HepG2 (cell line): Measurements from ENCODE around the gene LSM14B. TPM values are rescaled to one million over a fixed set of nuclear protein-coding genes. Genes with fewer than 3 reads are reported as not detected.

Source experiments
- GABPA ChIP-seq, 2 experiments: IDR thresholded peaks; 2 replicates each; pipeline ENCODE4 v1.6.1; 2011 to 2016; ENCODE audit warnings: low read depth in 2 of 2, low read length in 1 of 2, missing biosample characterization in 1 of 2, missing genetic modification characterization in 1 of 2
- ISL2 ChIP-seq: sonication (generic); formaldehyde crosslinking; IDR thresholded peaks from 2 replicates; pipeline ENCODE4 v1.5.0; 2020; ENCODE audit warnings: missing genetic modification reagents
- JUN ChIP-seq: sonication (generic); formaldehyde crosslinking; IDR thresholded peaks from 2 replicates; pipeline ENCODE4 v1.4.0; 2020; ENCODE audit warnings: mild to moderate bottlenecking, missing genetic modification reagents
- KAT8 ChIP-seq: IDR thresholded peaks from 2 replicates; pipeline ENCODE4 v1.6.1; 2016; ENCODE audit warnings: missing genetic modification reagents, missing compliant biosample characterization
- MEIS1 ChIP-seq: sonication (generic); formaldehyde crosslinking; IDR thresholded peaks from 2 replicates; pipeline ENCODE4 v1.9.0; 2021; ENCODE audit warnings: mild to moderate bottlenecking, missing genetic modification reagents, moderate library complexity, borderline replicate concordance
- PHF8 ChIP-seq: sonication (generic); formaldehyde crosslinking; IDR thresholded peaks from 2 replicates; pipeline ENCODE4 v1.5.0; 2020; ENCODE audit warnings: missing genetic modification reagents
- SP5 ChIP-seq: IDR thresholded peaks from 2 replicates; pipeline ENCODE4 v1.6.1; 2016; ENCODE audit warnings: low read depth, borderline replicate concordance
- ZNF263 ChIP-seq: sonication (generic); formaldehyde crosslinking; IDR thresholded peaks from 2 replicates; pipeline ENCODE4 v1.4.0; 2020; ENCODE audit warnings: missing genetic modification reagents
- ZNF331 ChIP-seq: sonication (generic); formaldehyde crosslinking; IDR thresholded peaks from 2 replicates; pipeline ENCODE4 v1.4.0; 2020; ENCODE audit warnings: missing genetic modification reagents
- ZNF382 ChIP-seq: sonication (generic); formaldehyde crosslinking; IDR thresholded peaks from 2 replicates; pipeline ENCODE4 v1.5.0; 2020; ENCODE audit warnings: missing genetic modification reagents, mild to moderate bottlenecking, borderline replicate concordance
- ZNF484 ChIP-seq: sonication (generic); formaldehyde crosslinking; IDR thresholded peaks from 2 replicates; pipeline ENCODE4 v1.5.1; 2020; ENCODE audit warnings: mild to moderate bottlenecking, low read depth, missing genetic modification reagents, borderline replicate concordance
- ZNF724P ChIP-seq: sonication (generic); formaldehyde crosslinking; IDR thresholded peaks from 2 replicates; pipeline ENCODE4 v1.8.0; 2022; ENCODE audit warnings: missing genetic modification reagents, borderline replicate concordance
- ZNF788 ChIP-seq: sonication (generic); formaldehyde crosslinking; IDR thresholded peaks from 2 replicates; pipeline ENCODE4 v1.5.0; 2020; ENCODE audit warnings: mild to moderate bottlenecking, missing genetic modification reagents, borderline replicate concordance
- ZNF83 ChIP-seq: sonication (generic); formaldehyde crosslinking; IDR thresholded peaks from 2 replicates; pipeline ENCODE4 v1.4.0; 2020; ENCODE audit warnings: missing genetic modification reagents, mild to moderate bottlenecking, borderline replicate concordance
- ZSCAN31 ChIP-seq: sonication (generic); formaldehyde crosslinking; IDR thresholded peaks from 2 replicates; pipeline ENCODE4 v1.5.0; 2020; ENCODE audit warnings: low read depth, mild to moderate bottlenecking, missing genetic modification reagents
- polyA plus RNA-seq, 8 experiments: library from polyadenylated mRNA; depleted of rRNA in 3 of 8; stranded (reverse) in 7 of 8; unstranded in 1 of 8; fragments of >200 nt; fragmentation: Illumina TruSeq in 4 of 8; extraction: Trizol in 4 of 8; gene quantifications; 2 replicates each; pipeline versions ENCODE4 v1.2.1 to v1.2.3, GENCODE V29; 2011 to 2016; ENCODE audit warnings: low read depth in 4 of 8, missing spikeins in 1 of 8, mixed read lengths in 1 of 8; ENCODE audit not compliant: insufficient read depth in 1 of 8
- total RNA-seq, 5 experiments: library from RNA; depleted of rRNA; stranded (reverse); fragments of >200 nt; fragmentation: Illumina TruSeq; extraction: Trizol; gene quantifications; 2 replicates each; pipeline ENCODE4 v1.2.3, GENCODE V29; 2016; ENCODE audit warnings: low read depth in 1 of 5
- TF ChIP-seq, protein P1 (sequence below): sonication (generic); formaldehyde crosslinking; IDR thresholded peaks from 2 replicates; pipeline ENCODE4 v1.4.0; 2020; ENCODE audit warnings: low read depth, mild to moderate bottlenecking, missing genetic modification reagents
- TF ChIP-seq, protein P2 (sequence below): sonication (generic); formaldehyde crosslinking; IDR thresholded peaks from 2 replicates; pipeline ENCODE4 v1.4.0; 2020; ENCODE audit warnings: missing genetic modification reagents
- TF ChIP-seq, protein P3 (sequence below): sonication (generic); formaldehyde crosslinking; IDR thresholded peaks from 2 replicates; pipeline ENCODE4 v1.4.0; 2020; ENCODE audit warnings: missing genetic modification reagents
- TF ChIP-seq, protein P4 (sequence below): sonication (generic); formaldehyde crosslinking; IDR thresholded peaks from 2 replicates; pipeline ENCODE4 v1.4.0; 2020; ENCODE audit warnings: mild to moderate bottlenecking, missing genetic modification reagents

Gene LSM14B
- total and polyA plus RNA-seq, 2 of the 13 experiments (the other 11 are each of a cell fraction or from before 2014, with no cell fraction given), result 43.3 to 79.2 TPM

DNA sequence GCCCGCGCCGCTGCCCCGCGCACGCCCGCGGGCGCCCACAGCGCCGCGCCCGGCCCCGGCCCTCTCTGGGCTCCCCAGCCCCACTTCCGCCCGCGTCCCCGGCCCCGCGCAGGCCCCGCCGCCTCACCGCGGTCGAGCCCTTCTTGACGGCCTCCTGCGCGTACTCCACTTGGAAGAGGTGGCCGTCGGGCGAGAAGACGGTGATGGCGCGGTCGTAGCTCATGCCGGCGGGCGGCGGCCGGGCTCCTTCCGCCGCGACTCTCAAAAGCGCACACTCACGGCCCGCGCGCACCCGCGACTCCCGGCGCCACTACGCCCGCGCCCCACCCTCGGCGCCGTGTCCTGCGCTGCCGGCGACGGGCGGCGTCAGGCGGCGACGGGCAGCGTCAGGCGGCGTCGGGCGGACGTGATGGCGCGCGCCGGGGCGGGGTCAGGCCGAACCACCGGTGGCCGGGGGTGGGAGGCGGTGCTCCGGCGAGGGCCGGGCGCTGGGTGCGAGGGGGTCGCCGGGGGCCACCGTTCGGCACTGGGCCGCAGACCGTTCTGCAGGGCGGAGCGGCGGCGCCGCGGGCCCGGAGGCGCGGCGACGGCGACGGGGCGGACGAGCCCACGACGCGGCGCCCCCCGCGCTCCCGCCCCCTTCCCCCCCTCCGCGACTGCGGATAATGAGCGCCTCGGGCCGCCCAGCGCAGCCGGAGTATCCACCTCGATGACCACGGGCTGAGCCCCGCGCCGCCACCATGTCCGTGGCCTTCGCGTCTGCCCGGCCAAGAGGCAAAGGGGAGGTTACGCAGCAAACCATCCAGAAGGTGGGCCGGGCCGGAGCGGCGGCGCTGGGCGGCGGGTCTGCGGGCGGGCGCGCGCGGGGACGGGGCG lies 21.0 kb downstream of the LSM14B start, which contains the start of the genes PSMA7 and SS18L1 (continued):
- peak; percentile 33; the same call in 1 of the 2 replicates for TF ChIP-seq GABPA (IDR thresholded peaks at IDR 0.05; ENCODE audit: low read depth, low read length)
- TF ChIP-seq GABPA (CRISPR knock-in tag; IDR thresholded peaks at IDR 0.05; ENCODE audit: low read depth), result no peak
- peak; percentile 99 for TF ChIP-seq ZSCAN31 (CRISPR knock-in tag)
- TF ChIP-seq, protein P1, sequence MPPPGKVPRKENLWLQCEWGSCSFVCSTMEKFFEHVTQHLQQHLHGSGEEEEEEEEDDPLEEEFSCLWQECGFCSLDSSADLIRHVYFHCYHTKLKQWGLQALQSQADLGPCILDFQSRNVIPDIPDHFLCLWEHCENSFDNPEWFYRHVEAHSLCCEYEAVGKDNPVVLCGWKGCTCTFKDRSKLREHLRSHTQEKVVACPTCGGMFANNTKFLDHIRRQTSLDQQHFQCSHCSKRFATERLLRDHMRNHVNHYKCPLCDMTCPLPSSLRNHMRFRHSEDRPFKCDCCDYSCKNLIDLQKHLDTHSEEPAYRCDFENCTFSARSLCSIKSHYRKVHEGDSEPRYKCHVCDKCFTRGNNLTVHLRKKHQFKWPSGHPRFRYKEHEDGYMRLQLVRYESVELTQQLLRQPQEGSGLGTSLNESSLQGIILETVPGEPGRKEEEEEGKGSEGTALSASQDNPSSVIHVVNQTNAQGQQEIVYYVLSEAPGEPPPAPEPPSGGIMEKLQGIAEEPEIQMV (CRISPR knock-in tag), result peak; percentile 81; the same call in 1 of the 2 replicates
- peak; percentile 45 for TF ChIP-seq ZNF331
- no peak for TF ChIP-seq ZNF382 (CRISPR knock-in tag)
- TF ChIP-seq ZNF724P (CRISPR knock-in tag), result no peak; the same call in 1 of the 2 replicates
- TF ChIP-seq MEIS1, result peak; percentile 44
- TF ChIP-seq KAT8 (CRISPR knock-in tag), result peak; percentile 66; the same call in 1 of the 2 replicates
- no peak for TF ChIP-seq SP5 (CRISPR knock-in tag)
- TF ChIP-seq JUN (CRISPR knock-in tag), result 0 out of 2 replicates have a peak, but pooled peaks have one; percentile 21
- TF ChIP-seq, protein P2, sequence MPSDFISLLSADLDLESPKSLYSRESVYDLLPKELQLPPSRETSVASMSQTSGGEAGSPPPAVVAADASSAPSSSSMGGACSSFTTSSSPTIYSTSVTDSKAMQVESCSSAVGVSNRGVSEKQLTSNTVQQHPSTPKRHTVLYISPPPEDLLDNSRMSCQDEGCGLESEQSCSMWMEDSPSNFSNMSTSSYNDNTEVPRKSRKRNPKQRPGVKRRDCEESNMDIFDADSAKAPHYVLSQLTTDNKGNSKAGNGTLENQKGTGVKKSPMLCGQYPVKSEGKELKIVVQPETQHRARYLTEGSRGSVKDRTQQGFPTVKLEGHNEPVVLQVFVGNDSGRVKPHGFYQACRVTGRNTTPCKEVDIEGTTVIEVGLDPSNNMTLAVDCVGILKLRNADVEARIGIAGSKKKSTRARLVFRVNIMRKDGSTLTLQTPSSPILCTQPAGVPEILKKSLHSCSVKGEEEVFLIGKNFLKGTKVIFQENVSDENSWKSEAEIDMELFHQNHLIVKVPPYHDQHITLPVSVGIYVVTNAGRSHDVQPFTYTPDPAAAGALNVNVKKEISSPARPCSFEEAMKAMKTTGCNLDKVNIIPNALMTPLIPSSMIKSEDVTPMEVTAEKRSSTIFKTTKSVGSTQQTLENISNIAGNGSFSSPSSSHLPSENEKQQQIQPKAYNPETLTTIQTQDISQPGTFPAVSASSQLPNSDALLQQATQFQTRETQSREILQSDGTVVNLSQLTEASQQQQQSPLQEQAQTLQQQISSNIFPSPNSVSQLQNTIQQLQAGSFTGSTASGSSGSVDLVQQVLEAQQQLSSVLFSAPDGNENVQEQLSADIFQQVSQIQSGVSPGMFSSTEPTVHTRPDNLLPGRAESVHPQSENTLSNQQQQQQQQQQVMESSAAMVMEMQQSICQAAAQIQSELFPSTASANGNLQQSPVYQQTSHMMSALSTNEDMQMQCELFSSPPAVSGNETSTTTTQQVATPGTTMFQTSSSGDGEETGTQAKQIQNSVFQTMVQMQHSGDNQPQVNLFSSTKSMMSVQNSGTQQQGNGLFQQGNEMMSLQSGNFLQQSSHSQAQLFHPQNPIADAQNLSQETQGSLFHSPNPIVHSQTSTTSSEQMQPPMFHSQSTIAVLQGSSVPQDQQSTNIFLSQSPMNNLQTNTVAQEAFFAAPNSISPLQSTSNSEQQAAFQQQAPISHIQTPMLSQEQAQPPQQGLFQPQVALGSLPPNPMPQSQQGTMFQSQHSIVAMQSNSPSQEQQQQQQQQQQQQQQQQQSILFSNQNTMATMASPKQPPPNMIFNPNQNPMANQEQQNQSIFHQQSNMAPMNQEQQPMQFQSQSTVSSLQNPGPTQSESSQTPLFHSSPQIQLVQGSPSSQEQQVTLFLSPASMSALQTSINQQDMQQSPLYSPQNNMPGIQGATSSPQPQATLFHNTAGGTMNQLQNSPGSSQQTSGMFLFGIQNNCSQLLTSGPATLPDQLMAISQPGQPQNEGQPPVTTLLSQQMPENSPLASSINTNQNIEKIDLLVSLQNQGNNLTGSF (CRISPR knock-in tag), result peak; percentile 83; the same call in 1 of the 2 replicates
- peak; percentile 46 for TF ChIP-seq ZNF788
- TF ChIP-seq, protein P3, sequence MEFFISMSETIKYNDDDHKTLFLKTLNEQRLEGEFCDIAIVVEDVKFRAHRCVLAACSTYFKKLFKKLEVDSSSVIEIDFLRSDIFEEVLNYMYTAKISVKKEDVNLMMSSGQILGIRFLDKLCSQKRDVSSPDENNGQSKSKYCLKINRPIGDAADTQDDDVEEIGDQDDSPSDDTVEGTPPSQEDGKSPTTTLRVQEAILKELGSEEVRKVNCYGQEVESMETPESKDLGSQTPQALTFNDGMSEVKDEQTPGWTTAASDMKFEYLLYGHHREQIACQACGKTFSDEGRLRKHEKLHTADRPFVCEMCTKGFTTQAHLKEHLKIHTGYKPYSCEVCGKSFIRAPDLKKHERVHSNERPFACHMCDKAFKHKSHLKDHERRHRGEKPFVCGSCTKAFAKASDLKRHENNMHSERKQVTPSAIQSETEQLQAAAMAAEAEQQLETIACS (CRISPR knock-in tag), result peak; percentile 95
- no peak for TF ChIP-seq ZNF484 (CRISPR knock-in tag)
- TF ChIP-seq PHF8 (CRISPR knock-in tag), result peak; percentile 98
- TF ChIP-seq ZNF263 (CRISPR knock-in tag), result peak; percentile 34
- TF ChIP-seq, protein P4, sequence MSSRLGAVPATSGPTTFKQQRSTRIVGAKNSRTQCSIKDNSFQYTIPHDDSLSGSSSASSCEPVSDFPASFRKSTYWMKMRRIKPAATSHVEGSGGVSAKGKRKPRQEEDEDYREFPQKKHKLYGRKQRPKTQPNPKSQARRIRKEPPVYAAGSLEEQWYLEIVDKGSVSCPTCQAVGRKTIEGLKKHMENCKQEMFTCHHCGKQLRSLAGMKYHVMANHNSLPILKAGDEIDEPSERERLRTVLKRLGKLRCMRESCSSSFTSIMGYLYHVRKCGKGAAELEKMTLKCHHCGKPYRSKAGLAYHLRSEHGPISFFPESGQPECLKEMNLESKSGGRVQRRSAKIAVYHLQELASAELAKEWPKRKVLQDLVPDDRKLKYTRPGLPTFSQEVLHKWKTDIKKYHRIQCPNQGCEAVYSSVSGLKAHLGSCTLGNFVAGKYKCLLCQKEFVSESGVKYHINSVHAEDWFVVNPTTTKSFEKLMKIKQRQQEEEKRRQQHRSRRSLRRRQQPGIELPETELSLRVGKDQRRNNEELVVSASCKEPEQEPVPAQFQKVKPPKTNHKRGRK (CRISPR knock-in tag), result no peak
- peak; percentile 36; the same call in 1 of the 2 replicates for TF ChIP-seq ISL2
- TF ChIP-seq ZNF83, result 0 out of 2 replicates have a peak, but pooled peaks have one; percentile 79
